Mononuclear cell (primary cell): ENCODE data around the gene KRTAP5-2. TPM values are rescaled to one million over a fixed set of nuclear protein-coding genes. Genes with fewer than 3 reads are reported as not detected.
"Not testable (repeated sequence)": the region's sequence is repeated elsewhere in the genome, so short reads cannot be mapped to it uniquely, and the experiment has no call there.

Experiments used
- H3K27me3 ChIP-seq: 2 replicates; pipeline ENCODE4 v1.6.0; 2011; ENCODE audit warnings: low read length, control low read depth; ENCODE audit not compliant: insufficient read depth
- H3K4me1 ChIP-seq: 2 replicates; pipeline ENCODE4 v1.5.1; 2011; ENCODE audit warnings: mild to moderate bottlenecking, low read length, control low read depth; ENCODE audit not compliant: insufficient read depth
- H3K4me3 ChIP-seq: 2 replicates; pipeline ENCODE4 v1.5.1; 2011; ENCODE audit warnings: mild to moderate bottlenecking, low read length, moderate library complexity
- H3K9me3 ChIP-seq: 2 replicates; pipeline ENCODE4 v1.5.1; 2011; ENCODE audit warnings: low read depth, mild to moderate bottlenecking, control low read depth, low read length
- total RNA-seq: library from RNA; depleted of rRNA; stranded (reverse); fragments of >200 nt; gene quantifications from one replicate; pipeline ENCODE4 v1.2.3, GENCODE V29; 2012

The KRTAP5-2 gene
- total RNA-seq, 1 donor: not detected

GRCh38 chr11:1632053-1632714 lies 34.1 kb upstream of the KRTAP5-2 start:
- Histone ChIP-seq H3K9me3 (no peaks in the 10 kb centered on the region), H3K4me1 (no peaks in the 10 kb centered on the region), H3K27me3 (peaks cover 2% of the 10 kb centered on the region), H3K4me3 (no peak overlapping the region)

GRCh38 chr11:1631066-1631568 lies 33.0 kb upstream of the KRTAP5-2 start:
- no peaks in the 10 kb centered on the region for H3K9me3 ChIP-seq
- H3K4me1 ChIP-seq: no peaks in the 10 kb centered on the region
- peaks cover 2% of the 10 kb centered on the region for H3K27me3 ChIP-seq
- no peak overlapping the region for H3K4me3 ChIP-seq

- Histone ChIP-seq H3K27me3 (peaks cover 2% of the 10 kb centered on the region), H3K4me3 (no peak overlapping the region), H3K4me1 (no peaks in the 10 kb centered on the region), H3K9me3 (no peaks in the 10 kb centered on the region)
These were observed 32.2 kb upstream of the KRTAP5-2 start for GRCh38 chr11:1630271-1630670.

- Histone ChIP-seq H3K4me3 (no peak within 1 kb of the TSS), H3K4me1 (no peaks in the 10 kb centered on the region)
These were observed 31.5 kb upstream of the KRTAP5-2 start, which contains the start of gene KRTAP5-5 for GRCh38 chr11:1629326-1630185. KRTAP5-5 (plus strand) TSS chr11:1629775; CDS start chr11:1629841, 66 bp downstream.

GRCh38 chr11:1628506-1629325 lies 30.6 kb upstream of the KRTAP5-2 start:
- Histone ChIP-seq H3K4me3 (no peak overlapping the region), H3K4me1 (no peaks in the 10 kb centered on the region), H3K9me3 (no peaks in the 10 kb centered on the region), H3K27me3 (peaks cover 2% of the 10 kb centered on the region)

More at GRCh38 chr11:1629326-1630185, 31.5 kb upstream of the KRTAP5-2 start, which contains the start of gene KRTAP5-5:
- H3K9me3 ChIP-seq: no peaks in the 10 kb centered on the region
- H3K27me3 ChIP-seq: peaks cover 2% of the 10 kb centered on the region

GRCh38 chr11:1625541-1625940 lies 27.4 kb upstream of the KRTAP5-2 start:
- Histone ChIP-seq H3K4me1 (no peaks in the 10 kb centered on the region), H3K9me3 (no peaks in the 10 kb centered on the region), H3K27me3 (peaks cover 2% of the 10 kb centered on the region), H3K4me3 (no peak overlapping the region)

- H3K4me1 ChIP-seq: no peaks in the 10 kb centered on the region
- H3K9me3 ChIP-seq: no peaks in the 10 kb centered on the region
- H3K4me3 ChIP-seq: no peak overlapping the region
- H3K27me3 ChIP-seq: peaks cover 2% of the 10 kb centered on the region
These were observed 26.5 kb upstream of the KRTAP5-2 start for GRCh38 chr11:1624621-1625020.

- Histone ChIP-seq H3K27me3 (no peaks in the 10 kb centered on the region), H3K4me1 (no peaks in the 10 kb centered on the region), H3K9me3 (no peaks in the 10 kb centered on the region), H3K4me3 (no peak overlapping the region)
These were observed 25.6 kb upstream of the KRTAP5-2 start for GRCh38 chr11:1623716-1624115.

- Histone ChIP-seq H3K4me1 (no peaks in the 10 kb centered on the region), H3K9me3 (no peaks in the 10 kb centered on the region), H3K27me3 (no peaks in the 10 kb centered on the region), H3K4me3 (no peak within 1 kb of the TSS)
These were observed 24.0 kb upstream of the KRTAP5-2 start, which contains the start of gene KRTAP5-4 for GRCh38 chr11:1622086-1622485. KRTAP5-4 (minus strand) TSS chr11:1622138; CDS start chr11:1622093, 45 bp downstream.

- H3K4me1 ChIP-seq: no peaks in the 10 kb centered on the region
- no peaks in the 10 kb centered on the region for H3K27me3 ChIP-seq
- H3K4me3 ChIP-seq: no peak overlapping the region
- H3K9me3 ChIP-seq: no peaks in the 10 kb centered on the region
These were observed 21.4 kb upstream of the KRTAP5-2 start for GRCh38 chr11:1619449-1619848.

GRCh38 chr11:1618231-1618630 lies 20.1 kb upstream of the KRTAP5-2 start:
- Histone ChIP-seq H3K4me3 (no peak overlapping the region), H3K9me3 (no peaks in the 10 kb centered on the region), H3K4me1 (no peaks in the 10 kb centered on the region), H3K27me3 (no peaks in the 10 kb centered on the region)

GRCh38 chr11:1608363-1608762 lies 10.3 kb upstream of the KRTAP5-2 start, which contains the start of gene KRTAP5-3:
KRTAP5-3 (minus strand) TSS chr11:1608463; CDS start chr11:1608385, 78 bp downstream.
- no peaks in the 10 kb centered on the region for H3K4me1 ChIP-seq
- no peak within 1 kb of the TSS for H3K4me3 ChIP-seq
- no peaks in the 10 kb centered on the region for H3K9me3 ChIP-seq
- no peaks in the 10 kb centered on the region for H3K27me3 ChIP-seq

- not testable (repeated sequence) for H3K4me1 ChIP-seq, H3K4me3 ChIP-seq, H3K9me3 ChIP-seq, H3K27me3 ChIP-seq
These were observed 9.8 kb upstream of the KRTAP5-2 start for GRCh38 chr11:1607901-1608300.

GRCh38 chr11:1607156-1607845 lies 9.2 kb upstream of the KRTAP5-2 start:
- not testable (repeated sequence) for H3K4me1 ChIP-seq, H3K9me3 ChIP-seq, H3K4me3 ChIP-seq, H3K27me3 ChIP-seq
